ENCODE data around the gene MED1. TPM values are rescaled to one million over a fixed set of nuclear protein-coding genes. Genes with fewer than 3 reads are reported as not detected.
"Not testable (repeated sequence)": the region's sequence is repeated elsewhere in the genome, so short reads cannot be mapped to it uniquely, and the experiment has no call there.

The MED1 gene
- total and polyA plus RNA-seq, 4 donors, result 4.4 to 19.3 (median 9.1) TPM

DNA sequence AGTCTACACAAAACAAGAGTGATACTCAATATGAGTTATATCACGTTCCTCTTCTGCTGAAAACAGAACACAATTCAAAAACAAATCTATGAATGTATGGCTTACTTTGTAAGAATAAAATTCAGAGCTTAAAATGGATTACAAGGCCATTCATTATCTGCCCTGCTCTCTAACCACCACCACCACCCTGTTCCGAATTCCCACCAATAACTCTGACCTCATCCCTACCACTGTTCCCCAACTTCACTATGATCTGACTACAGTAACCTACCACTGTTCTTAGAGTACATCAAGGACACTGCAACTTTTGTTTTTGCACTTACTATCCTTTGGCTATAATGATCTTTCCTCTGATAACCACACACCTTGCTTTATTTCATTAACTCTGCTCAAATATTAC is 70.9 kb downstream of the MED1 start (continued):
- TF ChIP-seq FOXA1 (IDR thresholded peaks at IDR 0.05) (no peak), HNF4G (IDR thresholded peaks at IDR 0.05) (no peak)

DNA sequence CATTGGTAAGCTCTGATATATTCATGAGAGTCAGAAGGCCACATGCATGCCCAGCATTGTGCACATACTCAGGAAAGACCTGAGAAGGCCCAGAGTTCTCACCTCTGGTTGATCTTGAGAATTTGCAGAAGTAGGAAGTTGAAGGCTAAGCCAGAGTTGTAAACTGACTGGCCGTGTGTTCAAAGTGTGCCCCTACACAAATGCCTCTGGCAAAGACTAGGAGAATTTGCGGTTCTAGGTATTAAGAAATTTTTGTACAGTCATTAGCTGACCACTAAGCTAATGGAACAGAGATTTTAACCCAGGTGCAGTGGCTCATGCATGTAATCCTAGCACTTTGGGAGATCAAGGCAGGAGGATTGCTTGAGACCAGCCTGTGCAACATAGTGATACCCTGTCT is 74.6 kb downstream of the MED1 start:
- no peaks in the 10 kb centered on the region for H3K27me3 ChIP-seq (ENCODE audit: control insufficient read depth in 4 of 4, insufficient read depth in 4 of 4, low read length in 3 of 4)
- WGBS, result 84% methylated on average over 2 of the region's 2 CpGs
- H3K36me3 ChIP-seq (ENCODE audit: control insufficient read depth in 4 of 4, insufficient read depth in 3 of 4, low read depth in 1 of 4, low read length in 3 of 4), result peaks cover 0 to 2% (median 0%) of the 10 kb centered on the region in 4 donors
- no peak overlapping the region for H3K27ac ChIP-seq (ENCODE audit: low read depth in 1 of 2, low read length in 2 of 2)
- H3K9me3 ChIP-seq (ENCODE audit: control insufficient read depth in 4 of 4, low read length in 3 of 4), result no peaks in the 10 kb centered on the region
- no peak overlapping the region for H3K4me3 ChIP-seq (ENCODE audit: low read depth in 1 of 3, low read length in 3 of 3)
- peaks cover 0 to 2% (median 0%) of the 10 kb centered on the region in 4 donors for H3K4me1 ChIP-seq (ENCODE audit: control insufficient read depth in 4 of 4, insufficient read depth in 4 of 4, low read length in 3 of 4)
- DNase-seq (ENCODE audit: low spot score), result no peak
- H3K9ac ChIP-seq (ENCODE audit: low read depth in 1 of 2, low read length in 2 of 2), result no peak overlapping the region
- no peak for TF ChIP-seq SP1 (IDR thresholded peaks at IDR 0.05)
- no peak for TF ChIP-seq FOXA1 (IDR thresholded peaks at IDR 0.05)
- TF ChIP-seq, protein P1, sequence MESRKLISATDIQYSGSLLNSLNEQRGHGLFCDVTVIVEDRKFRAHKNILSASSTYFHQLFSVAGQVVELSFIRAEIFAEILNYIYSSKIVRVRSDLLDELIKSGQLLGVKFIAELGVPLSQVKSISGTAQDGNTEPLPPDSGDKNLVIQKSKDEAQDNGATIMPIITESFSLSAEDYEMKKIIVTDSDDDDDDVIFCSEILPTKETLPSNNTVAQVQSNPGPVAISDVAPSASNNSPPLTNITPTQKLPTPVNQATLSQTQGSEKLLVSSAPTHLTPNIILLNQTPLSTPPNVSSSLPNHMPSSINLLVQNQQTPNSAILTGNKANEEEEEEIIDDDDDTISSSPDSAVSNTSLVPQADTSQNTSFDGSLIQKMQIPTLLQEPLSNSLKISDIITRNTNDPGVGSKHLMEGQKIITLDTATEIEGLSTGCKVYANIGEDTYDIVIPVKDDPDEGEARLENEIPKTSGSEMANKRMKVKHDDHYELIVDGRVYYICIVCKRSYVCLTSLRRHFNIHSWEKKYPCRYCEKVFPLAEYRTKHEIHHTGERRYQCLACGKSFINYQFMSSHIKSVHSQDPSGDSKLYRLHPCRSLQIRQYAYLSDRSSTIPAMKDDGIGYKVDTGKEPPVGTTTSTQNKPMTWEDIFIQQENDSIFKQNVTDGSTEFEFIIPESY (IDR thresholded peaks at IDR 0.05), result no peak
- TF ChIP-seq JUND (IDR thresholded peaks at IDR 0.05), result no peak
- no peak for TF ChIP-seq RXRA (IDR thresholded peaks at IDR 0.05)

DNA sequence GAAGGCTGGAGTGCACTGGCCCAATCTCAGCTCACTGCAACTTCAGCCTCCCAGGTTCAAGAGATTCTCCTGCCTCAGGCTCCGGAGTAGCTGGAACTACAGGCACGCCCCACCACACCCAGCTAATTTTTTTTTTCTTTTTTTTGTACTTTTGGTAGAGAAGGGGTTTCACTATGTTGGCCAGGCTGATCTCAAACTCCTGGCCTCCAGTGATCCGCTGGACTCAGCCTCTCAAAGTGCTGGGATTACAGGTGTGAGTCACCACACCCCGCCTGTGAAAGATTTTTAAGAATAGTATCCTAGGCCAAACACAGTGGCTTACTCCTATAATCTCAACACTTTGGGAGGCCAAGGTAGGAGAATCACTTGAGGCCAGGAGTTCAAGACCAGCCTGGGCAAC is 83.3 kb downstream of the MED1 start:
- H3K27ac ChIP-seq (ENCODE audit: low read depth in 1 of 2, low read length in 2 of 2); H3K4me3 ChIP-seq (ENCODE audit: low read depth in 1 of 3, low read length in 3 of 3); H3K9me3 ChIP-seq (ENCODE audit: control insufficient read depth in 4 of 4, low read length in 3 of 4); DNase-seq (ENCODE audit: low spot score); H3K36me3 ChIP-seq (ENCODE audit: control insufficient read depth in 4 of 4, insufficient read depth in 3 of 4, low read depth in 1 of 4, low read length in 3 of 4); H3K4me1 ChIP-seq (ENCODE audit: control insufficient read depth in 4 of 4, insufficient read depth in 4 of 4, low read length in 3 of 4); H3K27me3 ChIP-seq (ENCODE audit: control insufficient read depth in 4 of 4, insufficient read depth in 4 of 4, low read length in 3 of 4); H3K9ac ChIP-seq (ENCODE audit: low read depth in 1 of 2, low read length in 2 of 2): not testable (repeated sequence)
- 96% methylated on average over 4 of the region's 4 CpGs for WGBS

DNA sequence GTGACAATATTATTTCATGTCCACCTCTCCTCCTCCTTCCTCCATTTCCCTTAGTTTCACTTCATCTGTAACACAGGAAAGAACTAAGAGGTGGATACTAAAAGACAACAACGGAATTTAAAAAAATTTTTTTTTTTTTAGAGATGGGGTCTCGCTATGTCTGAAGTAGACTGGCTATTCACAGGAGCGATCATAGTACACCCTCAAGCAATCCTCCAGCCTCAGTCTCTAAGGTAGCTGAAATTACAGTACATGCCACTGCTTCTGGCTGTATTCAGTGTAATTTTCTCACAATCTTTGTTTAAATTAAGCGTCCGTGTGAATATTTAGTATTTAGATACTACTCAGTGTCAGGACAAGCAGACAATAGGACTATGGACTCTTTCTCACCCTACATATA is 85.2 kb downstream of the MED1 start:
- WGBS, result 80% methylated on average over 5 of the region's 5 CpGs
- no peak overlapping the region for H3K27ac ChIP-seq (ENCODE audit: low read depth in 1 of 2, low read length in 2 of 2)
- DNase-seq (ENCODE audit: low spot score), result no peak

DNA sequence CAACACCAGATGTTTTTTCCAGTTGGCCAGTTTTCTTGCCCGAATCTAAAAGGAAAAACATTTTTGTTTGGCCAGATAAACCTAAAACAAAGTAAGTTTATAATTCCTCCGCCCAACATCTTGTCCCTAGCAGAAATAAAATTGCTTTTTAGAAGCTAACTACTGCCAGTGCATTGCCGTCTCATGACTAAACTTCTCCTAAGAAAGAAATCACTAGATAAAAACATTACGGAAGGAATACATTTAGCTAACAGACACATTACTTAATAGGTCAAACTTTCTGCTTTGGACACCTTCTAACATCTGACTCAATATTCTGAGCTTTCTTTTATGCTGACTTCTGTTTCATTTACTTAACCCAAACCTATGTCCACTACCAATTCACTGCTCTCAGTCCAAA is 85.8 kb downstream of the MED1 start:
- no peak for DNase-seq (ENCODE audit: low spot score)
- WGBS, result 82% methylated on average over 4 of the region's 4 CpGs
- Histone ChIP-seq H3K36me3 (ENCODE audit: control insufficient read depth in 4 of 4, insufficient read depth in 3 of 4, low read depth in 1 of 4, low read length in 3 of 4) (no peaks in the 10 kb centered on the region), H3K4me1 (ENCODE audit: control insufficient read depth in 4 of 4, insufficient read depth in 4 of 4, low read length in 3 of 4) (peaks cover 0 to 11% (median 5%) of the 10 kb centered on the region in 4 donors), H3K27me3 (ENCODE audit: control insufficient read depth in 4 of 4, insufficient read depth in 4 of 4, low read length in 3 of 4) (no peaks in the 10 kb centered on the region), H3K4me3 (ENCODE audit: low read depth in 1 of 3, low read length in 3 of 3) (no peak overlapping the region), H3K9ac (ENCODE audit: low read depth in 1 of 2, low read length in 2 of 2) (no peak overlapping the region), H3K9me3 (ENCODE audit: control insufficient read depth in 4 of 4, low read length in 3 of 4) (no peaks in the 10 kb centered on the region), H3K27ac (ENCODE audit: low read depth in 1 of 2, low read length in 2 of 2) (no peak overlapping the region)
- TF ChIP-seq HNF4A (conservative IDR thresholded peaks at IDR 0.05) (no peak), RAD21 (IDR thresholded peaks at IDR 0.05) (no peak), FOXA2 (IDR thresholded peaks at IDR 0.05) (no peak), JUND (IDR thresholded peaks at IDR 0.05) (no peak), RXRA (IDR thresholded peaks at IDR 0.05) (no peak)
- TF ChIP-seq, protein P2, sequence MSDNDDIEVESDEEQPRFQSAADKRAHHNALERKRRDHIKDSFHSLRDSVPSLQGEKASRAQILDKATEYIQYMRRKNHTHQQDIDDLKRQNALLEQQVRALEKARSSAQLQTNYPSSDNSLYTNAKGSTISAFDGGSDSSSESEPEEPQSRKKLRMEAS (IDR thresholded peaks at IDR 0.05), result no peak
- TF ChIP-seq, protein P3, sequence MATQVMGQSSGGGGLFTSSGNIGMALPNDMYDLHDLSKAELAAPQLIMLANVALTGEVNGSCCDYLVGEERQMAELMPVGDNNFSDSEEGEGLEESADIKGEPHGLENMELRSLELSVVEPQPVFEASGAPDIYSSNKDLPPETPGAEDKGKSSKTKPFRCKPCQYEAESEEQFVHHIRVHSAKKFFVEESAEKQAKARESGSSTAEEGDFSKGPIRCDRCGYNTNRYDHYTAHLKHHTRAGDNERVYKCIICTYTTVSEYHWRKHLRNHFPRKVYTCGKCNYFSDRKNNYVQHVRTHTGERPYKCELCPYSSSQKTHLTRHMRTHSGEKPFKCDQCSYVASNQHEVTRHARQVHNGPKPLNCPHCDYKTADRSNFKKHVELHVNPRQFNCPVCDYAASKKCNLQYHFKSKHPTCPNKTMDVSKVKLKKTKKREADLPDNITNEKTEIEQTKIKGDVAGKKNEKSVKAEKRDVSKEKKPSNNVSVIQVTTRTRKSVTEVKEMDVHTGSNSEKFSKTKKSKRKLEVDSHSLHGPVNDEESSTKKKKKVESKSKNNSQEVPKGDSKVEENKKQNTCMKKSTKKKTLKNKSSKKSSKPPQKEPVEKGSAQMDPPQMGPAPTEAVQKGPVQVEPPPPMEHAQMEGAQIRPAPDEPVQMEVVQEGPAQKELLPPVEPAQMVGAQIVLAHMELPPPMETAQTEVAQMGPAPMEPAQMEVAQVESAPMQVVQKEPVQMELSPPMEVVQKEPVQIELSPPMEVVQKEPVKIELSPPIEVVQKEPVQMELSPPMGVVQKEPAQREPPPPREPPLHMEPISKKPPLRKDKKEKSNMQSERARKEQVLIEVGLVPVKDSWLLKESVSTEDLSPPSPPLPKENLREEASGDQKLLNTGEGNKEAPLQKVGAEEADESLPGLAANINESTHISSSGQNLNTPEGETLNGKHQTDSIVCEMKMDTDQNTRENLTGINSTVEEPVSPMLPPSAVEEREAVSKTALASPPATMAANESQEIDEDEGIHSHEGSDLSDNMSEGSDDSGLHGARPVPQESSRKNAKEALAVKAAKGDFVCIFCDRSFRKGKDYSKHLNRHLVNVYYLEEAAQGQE (IDR thresholded peaks at IDR 0.05), result no peak
- TF ChIP-seq, protein P1 (IDR thresholded peaks at IDR 0.05), result no peak
- TF ChIP-seq, protein P4, sequence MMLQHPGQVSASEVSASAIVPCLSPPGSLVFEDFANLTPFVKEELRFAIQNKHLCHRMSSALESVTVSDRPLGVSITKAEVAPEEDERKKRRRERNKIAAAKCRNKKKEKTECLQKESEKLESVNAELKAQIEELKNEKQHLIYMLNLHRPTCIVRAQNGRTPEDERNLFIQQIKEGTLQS (IDR thresholded peaks at IDR 0.05), result no peak

More for the DNA sequence above, 85.2 kb downstream of the MED1 start:
- H3K4me3 ChIP-seq (ENCODE audit: low read depth in 1 of 3, low read length in 3 of 3), result no peak overlapping the region
- no peaks in the 10 kb centered on the region for H3K36me3 ChIP-seq (ENCODE audit: control insufficient read depth in 4 of 4, insufficient read depth in 3 of 4, low read depth in 1 of 4, low read length in 3 of 4)
- no peaks in the 10 kb centered on the region for H3K27me3 ChIP-seq (ENCODE audit: control insufficient read depth in 4 of 4, insufficient read depth in 4 of 4, low read length in 3 of 4)
- TF ChIP-seq RXRA (IDR thresholded peaks at IDR 0.05), result no peak
- H3K9ac ChIP-seq (ENCODE audit: low read depth in 1 of 2, low read length in 2 of 2), result no peak overlapping the region
- H3K9me3 ChIP-seq (ENCODE audit: control insufficient read depth in 4 of 4, low read length in 3 of 4), result no peaks in the 10 kb centered on the region
- H3K4me1 ChIP-seq (ENCODE audit: control insufficient read depth in 4 of 4, insufficient read depth in 4 of 4, low read length in 3 of 4), result peaks cover 0 to 5% (median 3%) of the 10 kb centered on the region in 4 donors

All from liver (tissue), 9 donors.